Muscle layer of colon (tissue), 2 donors: ENCODE results near the gene APOA1.
"Not testable (repeated sequence)": the region's sequence is repeated elsewhere in the genome, so short reads cannot be mapped to it uniquely, and the experiment has no call there.

Experiments used
- H3K27ac ChIP-seq: one replicate; pipeline ENCODE4 v1.7.0; 2013; ENCODE audit warnings: low read depth, mild to moderate bottlenecking, low read length, moderate library complexity
- H3K27me3 ChIP-seq, 2 donors: one replicate each; pipeline ENCODE4 v1.7.0; 2013; ENCODE audit warnings: low read length in 2 of 2, mild to moderate bottlenecking in 2 of 2; ENCODE audit not compliant: insufficient read depth in 2 of 2, control insufficient read depth in 1 of 2
- H3K36me3 ChIP-seq: one replicate; pipeline ENCODE4 v1.7.0; 2013; ENCODE audit warnings: mild to moderate bottlenecking, low read length; ENCODE audit not compliant: insufficient read depth
- H3K4me1 ChIP-seq: one replicate; pipeline ENCODE4 v1.7.0; 2013; ENCODE audit warnings: mild to moderate bottlenecking, low read length; ENCODE audit not compliant: insufficient read depth
- H3K4me3 ChIP-seq, 2 donors: one replicate each; pipeline ENCODE4 v1.7.0; 2013; ENCODE audit warnings: low read length in 2 of 2, low read depth in 1 of 2, mild to moderate bottlenecking in 1 of 2, moderate library complexity in 1 of 2
- H3K9ac ChIP-seq: one replicate; pipeline ENCODE4 v1.7.0; 2013; ENCODE audit warnings: low read length
- H3K9me3 ChIP-seq: one replicate; pipeline ENCODE4 v1.7.0; 2013; ENCODE audit warnings: mild to moderate bottlenecking, low read length
- donor health status: abdominal sarcoma.
- donor health status: Adenocarcinoma of cecum.

The APOA1 gene

GRCh38 chr11:116842117-116842516 is 4.7 kb upstream of the APOA1 start:
- peaks cover 40% of the 10 kb centered on the region for H3K36me3 ChIP-seq
- H3K4me3 ChIP-seq = no peak overlapping the region
- no peaks in the 10 kb centered on the region for H3K9me3 ChIP-seq
- no peaks in the 10 kb centered on the region for H3K27me3 ChIP-seq
- no peak overlapping the region for H3K9ac ChIP-seq
- H3K4me1 ChIP-seq = no peaks in the 10 kb centered on the region
- no peak overlapping the region for H3K27ac ChIP-seq

- H3K4me3 ChIP-seq = no peak overlapping the region
- no peak overlapping the region for H3K9ac ChIP-seq
- no peaks in the 10 kb centered on the region for H3K4me1 ChIP-seq
- no peaks in the 10 kb centered on the region for H3K9me3 ChIP-seq
- H3K36me3 ChIP-seq = peaks cover 27% of the 10 kb centered on the region
- no peak overlapping the region for H3K27ac ChIP-seq
- no peaks in the 10 kb centered on the region for H3K27me3 ChIP-seq
Measured at GRCh38 chr11:116840746-116841296, 3.4 kb upstream of the APOA1 start.

GRCh38 chr11:116840224-116840745 is 2.9 kb upstream of the APOA1 start:
- peaks cover 21% of the 10 kb centered on the region for H3K36me3 ChIP-seq
- H3K27me3 ChIP-seq = no peaks in the 10 kb centered on the region
- no peak overlapping the region for H3K4me3 ChIP-seq
- peaks cover 3% of the 10 kb centered on the region for H3K4me1 ChIP-seq
- H3K9me3 ChIP-seq = no peaks in the 10 kb centered on the region
- H3K27ac ChIP-seq = no peak overlapping the region
- no peak overlapping the region for H3K9ac ChIP-seq

GRCh38 chr11:116838321-116839084 is 1.1 kb upstream of the APOA1 start:
- H3K9me3 ChIP-seq = no peaks in the 10 kb centered on the region
- H3K27me3 ChIP-seq = no peaks in the 10 kb centered on the region
- H3K4me3 ChIP-seq = no peak overlapping the region
- peaks cover 9% of the 10 kb centered on the region for H3K36me3 ChIP-seq
- H3K4me1 ChIP-seq = peaks cover 6% of the 10 kb centered on the region
- no peak overlapping the region for H3K9ac ChIP-seq
- no peak overlapping the region for H3K27ac ChIP-seq

- H3K9ac ChIP-seq = no peak overlapping the region
- H3K27ac ChIP-seq = no peak overlapping the region
- no peak overlapping the region for H3K4me3 ChIP-seq
- no peaks in the 10 kb centered on the region for H3K9me3 ChIP-seq
- H3K36me3 ChIP-seq = no peaks in the 10 kb centered on the region
- peaks cover 6% of the 10 kb centered on the region for H3K4me1 ChIP-seq
- no peaks in the 10 kb centered on the region for H3K27me3 ChIP-seq
Measured at GRCh38 chr11:116836632-116836991, 810 bp downstream of the APOA1 start.

- Histone ChIP-seq H3K9ac (no peak overlapping the region), H3K9me3 (no peaks in the 10 kb centered on the region), H3K4me1 (peaks cover 6% of the 10 kb centered on the region), H3K4me3 (peak overlapping the region; percentile 11 to 47), H3K27me3 (no peaks in the 10 kb centered on the region), H3K36me3 (no peaks in the 10 kb centered on the region), H3K27ac (peak overlapping the region; percentile 67)
Measured at GRCh38 chr11:116835791-116836631, 1.4 kb downstream of the APOA1 start.

- peak overlapping the region; percentile 11 to 47 for H3K4me3 ChIP-seq
- no peaks in the 10 kb centered on the region for H3K9me3 ChIP-seq
- no peaks in the 10 kb centered on the region for H3K36me3 ChIP-seq
- peaks cover 6% of the 10 kb centered on the region for H3K4me1 ChIP-seq
- peak overlapping the region; percentile 67 for H3K27ac ChIP-seq
- H3K9ac ChIP-seq = peak overlapping the region; percentile 27
- H3K27me3 ChIP-seq = no peaks in the 10 kb centered on the region
Measured at GRCh38 chr11:116835042-116835772, 2.2 kb downstream of the APOA1 start.

- not testable (repeated sequence) for H3K4me1 ChIP-seq, H3K27me3 ChIP-seq, H3K27ac ChIP-seq, H3K9me3 ChIP-seq, H3K36me3 ChIP-seq, H3K4me3 ChIP-seq, H3K9ac ChIP-seq
Measured at GRCh38 chr11:116834535-116835041, 2.8 kb downstream of the APOA1 start.

GRCh38 chr11:116833816-116834534 is 3.4 kb downstream of the APOA1 start:
- Histone ChIP-seq H3K4me1 (peaks cover 6% of the 10 kb centered on the region), H3K27ac (no peak overlapping the region)

GRCh38 chr11:116833491-116833815 is 4.0 kb downstream of the APOA1 start:
- Histone ChIP-seq H3K4me1 (peaks cover 6% of the 10 kb centered on the region), H3K36me3 (no peaks in the 10 kb centered on the region), H3K4me3 (no peak overlapping the region), H3K9me3 (no peaks in the 10 kb centered on the region), H3K27me3 (no peaks in the 10 kb centered on the region), H3K9ac (no peak overlapping the region), H3K27ac (no peak overlapping the region)

More at GRCh38 chr11:116833816-116834534, 3.4 kb downstream of the APOA1 start:
- no peak overlapping the region for H3K9ac ChIP-seq
- H3K27me3 ChIP-seq = no peaks in the 10 kb centered on the region
- H3K4me3 ChIP-seq = no peak overlapping the region
- H3K36me3 ChIP-seq = no peaks in the 10 kb centered on the region
- no peaks in the 10 kb centered on the region for H3K9me3 ChIP-seq
